GM12874 (cell line): ENCODE data around the gene CCIN.

Experiments
- CTCF ChIP-seq: IDR thresholded peaks from 2 replicates; pipeline ENCODE4 v1.5.1; 2011; ENCODE audit warnings: low read depth, mild to moderate bottlenecking, control low read depth, low read length, moderate library complexity; ENCODE audit not compliant: insufficient read depth

CCIN gene

DNA sequence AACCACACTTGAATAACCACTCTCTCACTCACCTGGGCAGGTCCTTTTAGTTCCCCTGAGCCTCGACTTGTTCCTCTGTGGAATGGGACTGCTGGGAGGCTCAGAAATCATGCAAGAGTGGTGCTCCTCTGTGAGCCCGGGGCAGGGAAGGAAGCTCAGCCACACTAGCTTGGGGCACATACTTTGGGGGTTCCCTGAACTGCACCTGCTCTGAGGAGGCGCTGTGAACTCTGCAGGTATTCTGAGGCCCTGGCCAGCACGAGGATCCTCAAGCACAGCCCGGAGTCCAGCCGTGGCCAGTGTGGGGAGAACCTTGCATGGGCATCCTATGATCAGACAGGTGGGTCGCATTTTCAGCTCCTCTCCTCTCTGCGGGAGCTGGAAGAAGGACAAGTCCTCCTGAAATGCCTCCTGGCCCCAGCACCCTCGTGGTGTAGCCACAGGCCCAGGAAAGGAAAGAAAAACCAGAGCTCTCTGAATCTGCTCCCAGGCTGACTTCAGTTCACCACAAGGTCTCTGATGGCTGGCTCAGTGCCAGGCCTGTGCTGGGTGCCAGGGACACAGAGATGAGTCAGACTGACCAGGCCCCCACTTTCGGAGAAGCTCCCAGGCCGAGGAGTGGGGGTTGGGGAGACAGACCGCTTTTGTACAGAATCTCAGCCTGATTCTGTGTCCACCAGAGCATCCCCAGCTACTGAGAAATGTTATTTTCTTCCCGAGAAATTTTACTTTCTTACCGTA lies 20.7 kb upstream of the CCIN start:
- no peak for TF ChIP-seq CTCF

GRCh38 chr9:36149197-36149596 lies 20.0 kb upstream of the CCIN start:
- no peak for TF ChIP-seq CTCF

- TF ChIP-seq CTCF, result no peak
Measured at GRCh38 chr9:36150574-36151315, 18.4 kb upstream of the CCIN start.

- TF ChIP-seq CTCF, result no peak
Measured at GRCh38 chr9:36151316-36152210, 17.6 kb upstream of the CCIN start.

- no peak for TF ChIP-seq CTCF
Measured at GRCh38 chr9:36152741-36153438, 16.3 kb upstream of the CCIN start.

DNA sequence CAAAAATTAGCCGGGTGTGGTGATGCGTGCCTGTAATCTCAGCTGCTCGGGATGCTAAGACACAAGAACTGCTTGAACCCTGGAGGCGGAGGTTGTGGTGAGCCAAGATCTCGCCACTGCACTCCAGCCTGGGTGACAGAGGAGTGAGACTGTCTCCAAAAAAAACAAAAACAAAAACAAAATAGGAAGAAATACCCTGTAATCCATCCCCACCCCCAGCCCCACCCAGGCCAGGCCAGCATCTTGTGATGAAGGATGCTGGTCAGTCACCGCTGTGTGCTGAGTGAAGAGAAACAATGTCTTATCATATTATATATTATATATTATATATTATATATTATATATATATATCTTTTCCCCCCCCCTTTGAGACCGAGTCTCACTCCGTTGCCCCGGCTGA lies 15.4 kb upstream of the CCIN start:
- no peak for TF ChIP-seq CTCF
